ENCODE measurements around the gene CLASP1.
"Not testable (repeated sequence)": the region's sequence is repeated elsewhere in the genome, so short reads cannot be mapped to it uniquely, and the experiment has no call there.

Gene CLASP1

GRCh38 chr2:121576263-121576662 lies 73.0 kb downstream of the CLASP1 start:
- no peak for DNase-seq

DNA sequence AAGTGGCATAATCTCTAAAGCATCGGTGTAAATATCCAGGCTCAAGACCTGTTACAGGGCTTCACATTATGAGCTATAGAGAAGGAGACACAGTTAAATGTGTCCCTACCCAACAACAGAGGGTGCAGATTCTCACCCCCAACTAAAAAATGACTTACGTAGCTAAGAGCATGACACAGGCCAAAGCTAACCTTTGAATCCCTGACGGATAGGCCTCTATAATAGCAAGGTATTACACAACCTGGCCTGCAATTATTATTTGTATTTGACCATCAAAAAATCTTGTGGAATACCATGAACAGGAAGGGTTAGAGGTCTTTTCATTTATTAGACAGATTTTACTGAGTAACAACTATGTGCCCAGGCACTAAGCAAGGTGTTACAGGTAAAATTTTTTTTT lies 73.5 kb downstream of the CLASP1 start:
- DNase-seq = no peak

DNA sequence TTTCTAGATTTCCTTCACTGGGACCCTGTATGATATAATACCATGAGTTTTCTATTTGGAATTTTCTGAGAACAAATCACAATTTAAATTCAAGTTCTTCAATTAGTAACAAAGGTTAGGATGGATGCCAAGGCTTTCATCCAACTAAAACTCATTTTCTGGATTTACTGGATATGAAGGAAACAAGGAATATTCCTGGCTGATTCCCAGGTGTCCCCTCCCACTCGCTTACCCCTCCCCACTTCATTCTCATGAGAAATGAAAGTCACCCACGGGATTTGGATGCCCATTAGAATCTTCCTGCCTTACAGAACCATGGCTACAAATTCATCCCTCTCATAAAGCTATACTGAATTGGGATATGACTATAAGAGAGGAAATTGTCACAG lies 78.6 kb downstream of the CLASP1 start:
- no peak for DNase-seq

DNA sequence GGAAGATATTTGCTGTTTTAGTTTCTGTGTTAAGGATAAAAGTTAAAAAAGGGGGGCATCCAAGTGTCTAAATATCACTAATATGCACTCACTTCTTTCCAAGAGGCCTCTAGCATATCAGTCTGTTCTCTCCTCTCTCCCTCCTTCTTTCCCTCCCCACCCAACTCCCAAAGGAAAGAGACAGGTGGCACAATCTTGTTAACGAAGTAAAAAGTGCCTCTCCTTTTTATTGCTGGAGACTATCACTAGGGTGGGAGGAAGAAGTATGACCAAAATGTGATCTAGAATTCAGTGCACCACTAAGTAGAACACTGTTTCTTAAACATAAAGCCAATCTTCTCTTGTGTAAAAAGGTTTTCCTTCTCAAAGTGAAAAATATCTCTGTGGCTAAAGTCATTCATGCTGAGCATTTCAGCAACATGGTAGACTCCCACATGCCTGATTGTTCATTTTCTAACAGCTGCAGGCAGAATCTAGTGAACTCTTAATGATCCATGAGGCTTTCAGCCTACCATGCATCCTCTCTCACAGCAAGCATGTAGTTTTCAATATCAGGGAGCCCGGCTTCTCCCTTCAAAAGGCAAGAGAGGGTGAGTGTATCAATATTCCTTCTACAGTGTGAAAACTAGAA lies 79.1 kb downstream of the CLASP1 start:
- no peak for DNase-seq

DNA sequence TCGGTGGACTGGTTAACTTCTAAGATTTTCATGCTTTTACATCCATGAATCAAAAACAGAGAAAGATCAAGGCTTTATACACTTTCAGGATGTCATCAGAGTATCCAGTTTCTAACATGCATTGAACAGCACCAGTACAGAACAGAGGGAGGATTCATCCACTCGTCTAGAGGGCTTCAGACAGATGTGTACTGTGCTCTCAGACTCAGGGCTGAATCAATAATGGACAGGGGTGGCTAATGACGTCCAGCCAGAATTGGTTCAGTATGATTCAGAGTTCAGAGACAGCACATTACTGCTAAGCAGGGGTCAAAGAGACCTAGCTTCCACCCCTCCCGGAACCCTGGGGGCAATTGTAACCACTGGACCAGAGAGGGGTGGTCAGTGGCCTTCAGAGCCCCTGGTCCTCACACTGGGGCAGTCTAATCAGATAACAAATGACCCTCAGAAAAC lies 81.3 kb downstream of the CLASP1 start:
- DNase-seq = no peak

DNA sequence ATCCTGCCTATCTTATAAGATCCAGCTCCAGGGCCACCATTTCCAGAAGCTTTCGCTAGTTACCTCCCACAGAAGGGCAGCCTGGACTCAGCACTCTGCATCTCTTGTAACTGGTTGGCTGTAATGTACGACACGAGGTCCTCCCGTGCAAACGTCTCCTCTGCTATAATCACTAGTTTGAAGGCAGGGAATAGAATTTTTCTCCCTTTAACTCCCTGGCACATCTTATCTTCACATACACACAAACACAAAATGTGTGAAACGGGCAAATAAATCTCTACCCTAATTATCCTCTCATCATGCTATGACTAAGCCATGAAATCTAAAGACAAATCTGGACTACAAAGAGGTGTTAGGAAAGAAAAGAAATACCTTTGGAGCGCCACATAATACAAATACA lies 81.8 kb downstream of the CLASP1 start:
- DNase-seq = no peak

GRCh38 chr2:121565389-121566250 lies 83.6 kb downstream of the CLASP1 start:
- DNase-seq = no peak

- DNase-seq = no peak
Observed at GRCh38 chr2:121564905-121565304, 84.4 kb downstream of the CLASP1 start.

DNA sequence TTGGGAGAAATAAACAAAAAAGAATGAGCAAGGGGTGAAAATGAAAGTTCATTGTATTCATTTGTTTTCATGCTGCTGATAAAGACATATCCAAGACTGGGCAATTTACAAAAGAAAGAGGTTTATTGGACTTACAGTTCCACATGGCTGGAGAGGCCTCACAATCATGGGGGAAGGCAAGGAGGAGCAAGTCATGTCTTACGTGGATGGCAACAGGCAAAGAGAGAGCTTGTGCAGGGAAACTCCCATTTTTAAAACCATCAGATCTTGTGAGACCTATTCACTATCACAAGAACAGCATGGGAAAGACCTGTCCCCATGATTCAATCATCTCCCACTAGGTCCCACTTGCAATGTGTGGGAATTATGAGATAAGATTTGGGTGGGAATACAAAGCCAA lies 85.5 kb downstream of the CLASP1 start:
- not testable (repeated sequence) for DNase-seq

- DNase-seq = no peak
Observed at GRCh38 chr2:121562269-121563176, 86.7 kb downstream of the CLASP1 start.

DNA sequence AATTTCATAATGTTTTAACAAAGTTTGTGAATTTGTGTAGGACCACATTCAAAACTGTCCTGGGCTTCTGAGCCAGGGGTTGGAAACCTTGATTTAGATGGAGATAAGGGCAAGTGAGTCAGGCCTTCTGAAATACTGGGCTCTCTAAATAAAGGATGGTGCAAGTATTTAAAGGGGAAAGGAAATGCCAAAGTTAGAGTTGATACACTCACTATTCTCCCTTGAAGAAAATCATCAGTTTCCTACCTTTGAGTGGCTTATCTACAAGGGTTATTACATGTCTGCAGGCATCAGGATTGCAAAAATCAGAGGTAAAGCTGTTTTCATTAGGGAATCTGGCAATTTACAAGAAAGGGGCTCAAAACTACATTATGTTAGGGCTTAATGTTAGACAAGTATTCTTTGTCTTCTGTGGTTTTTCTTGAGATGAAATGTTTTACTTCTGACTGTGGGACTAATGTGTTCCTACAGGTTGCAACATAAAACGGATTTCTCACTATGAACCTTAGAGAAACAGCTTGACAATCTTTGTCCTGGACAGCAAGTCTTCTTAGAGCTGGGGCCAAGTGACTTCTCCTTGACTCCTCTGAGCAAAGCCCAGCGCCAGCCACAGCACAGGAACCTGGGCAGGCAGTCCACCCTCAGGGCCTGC lies 87.5 kb downstream of the CLASP1 start:
- DNase-seq = no peak

DNA sequence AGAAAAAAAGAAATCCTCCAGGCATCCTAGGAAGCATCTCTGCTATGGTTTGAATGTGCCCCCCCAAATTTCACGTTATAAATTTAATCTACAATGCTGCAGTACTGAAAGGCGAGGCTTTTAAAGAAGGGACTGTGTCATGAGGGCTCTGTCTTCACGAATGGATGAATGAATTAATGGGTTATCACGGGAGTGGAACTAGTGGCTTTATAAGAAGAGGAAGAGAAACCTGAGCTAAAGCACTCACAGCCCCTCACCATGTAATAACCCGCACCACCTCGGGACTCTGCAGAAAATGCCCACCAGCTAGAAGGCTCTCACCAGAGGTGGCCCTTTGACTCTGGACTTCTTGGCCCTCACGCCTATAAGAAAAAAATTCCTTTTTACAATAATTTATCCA lies 90.9 kb downstream of the CLASP1 start:
- no peak for DNase-seq

DNA sequence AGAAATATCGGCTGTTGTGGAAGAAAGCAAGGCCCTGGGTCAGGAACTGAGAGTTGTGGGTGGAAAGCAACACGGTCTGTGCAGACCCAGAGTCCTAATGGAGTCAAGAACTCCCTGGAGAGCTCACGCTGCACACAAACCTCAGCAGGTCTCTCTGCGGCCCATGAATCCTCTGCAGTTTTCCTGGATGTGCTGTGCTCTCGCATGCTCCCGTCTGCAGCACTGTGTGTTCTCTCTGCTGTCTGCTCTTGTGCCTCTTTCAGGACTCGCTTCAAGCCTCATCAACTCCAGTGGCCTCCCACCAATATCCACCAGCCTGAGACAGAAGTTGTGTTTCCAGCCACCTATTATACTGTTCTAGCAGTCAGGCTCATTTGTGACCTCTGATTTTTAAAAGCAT lies 94.3 kb downstream of the CLASP1 start:
- DNase-seq = no peak

DNA sequence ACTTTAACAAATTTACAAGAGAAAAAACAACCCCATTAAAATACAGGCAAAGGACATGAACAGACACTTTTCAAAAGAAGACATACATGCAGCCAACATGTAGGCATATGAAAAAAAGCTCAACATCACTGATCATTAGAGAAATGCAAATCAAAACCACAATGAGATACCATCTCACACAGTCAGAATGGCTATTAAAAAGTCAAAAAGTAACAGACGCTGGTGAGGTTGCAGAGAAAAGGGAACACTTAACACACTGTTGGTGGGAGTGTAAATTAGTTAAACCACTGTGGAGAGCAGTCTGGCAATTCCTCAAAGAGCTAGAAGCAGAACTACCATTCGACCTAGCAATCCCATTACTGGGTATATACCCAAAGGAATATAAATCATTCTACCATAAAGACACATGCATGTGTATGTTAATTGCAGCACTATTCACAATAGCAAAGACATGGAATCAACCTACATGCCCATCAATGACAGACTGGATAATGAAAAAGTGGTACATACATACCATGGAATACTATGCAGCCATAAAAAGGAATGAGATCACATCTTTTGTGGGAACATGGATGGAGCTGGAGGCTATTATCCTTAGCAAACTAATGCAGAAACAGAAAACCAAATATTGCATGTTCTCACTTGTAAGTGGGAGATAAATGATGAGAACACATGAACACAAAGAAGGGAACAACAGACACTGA lies 96.6 kb downstream of the CLASP1 start:
- DNase-seq = not testable (repeated sequence)

DNA sequence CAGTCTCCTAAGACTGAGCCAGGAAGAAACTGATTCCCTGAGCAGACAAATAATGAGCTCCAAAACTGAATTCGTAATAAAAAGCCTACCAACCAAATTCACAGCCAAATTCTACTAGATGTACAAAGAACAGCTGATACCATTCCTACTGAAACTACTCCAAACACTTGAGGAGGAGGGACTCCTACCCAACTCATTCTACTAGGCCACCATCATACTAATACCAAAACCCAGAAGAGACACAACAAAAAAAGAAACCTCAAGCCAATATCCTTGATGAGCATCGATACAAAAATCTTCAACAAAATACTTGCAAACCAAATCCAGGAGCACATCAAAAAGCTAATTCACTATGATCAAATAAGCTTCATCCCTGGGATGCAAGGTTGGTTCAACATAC lies 98.6 kb downstream of the CLASP1 start:
- DNase-seq = no peak

DNA sequence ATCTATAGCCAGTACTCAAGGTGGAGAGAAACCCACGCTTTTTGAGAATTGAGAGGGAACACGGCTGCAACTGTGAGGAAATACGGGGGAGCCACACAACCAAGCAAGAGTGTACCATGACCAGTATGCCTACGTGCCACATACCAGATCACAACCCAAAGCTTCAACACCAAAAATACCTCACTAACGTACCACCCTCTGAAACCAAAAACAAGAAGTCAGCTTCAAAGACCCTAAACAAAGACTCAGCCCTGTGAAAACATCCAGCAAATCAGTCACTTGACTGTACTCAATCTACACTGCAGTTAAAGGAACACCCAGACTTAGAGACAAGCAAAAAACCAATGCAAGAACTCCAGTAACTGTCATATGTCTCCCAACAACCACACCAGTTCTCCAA lies 101.6 kb downstream of the CLASP1 start:
- DNase-seq = no peak

DNA sequence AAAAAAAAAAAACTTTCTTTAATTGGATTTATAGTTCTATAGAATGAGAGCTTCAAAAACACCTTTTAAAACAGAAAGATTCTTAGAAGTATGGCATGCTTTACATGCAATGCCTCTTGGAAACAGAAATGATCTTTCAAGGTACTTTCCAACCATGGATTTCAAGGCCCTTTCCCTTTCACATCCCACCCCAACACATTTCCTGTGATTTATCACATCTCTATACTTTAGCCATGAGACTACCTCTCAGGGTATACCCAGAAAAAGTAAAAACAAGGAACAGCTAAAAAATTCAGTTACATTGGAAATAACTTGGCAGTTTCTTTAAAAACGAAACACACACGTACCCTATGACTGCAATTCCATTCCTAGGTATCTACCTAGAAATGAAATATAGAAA lies 103.3 kb downstream of the CLASP1 start:
- DNase-seq = no peak

DNA sequence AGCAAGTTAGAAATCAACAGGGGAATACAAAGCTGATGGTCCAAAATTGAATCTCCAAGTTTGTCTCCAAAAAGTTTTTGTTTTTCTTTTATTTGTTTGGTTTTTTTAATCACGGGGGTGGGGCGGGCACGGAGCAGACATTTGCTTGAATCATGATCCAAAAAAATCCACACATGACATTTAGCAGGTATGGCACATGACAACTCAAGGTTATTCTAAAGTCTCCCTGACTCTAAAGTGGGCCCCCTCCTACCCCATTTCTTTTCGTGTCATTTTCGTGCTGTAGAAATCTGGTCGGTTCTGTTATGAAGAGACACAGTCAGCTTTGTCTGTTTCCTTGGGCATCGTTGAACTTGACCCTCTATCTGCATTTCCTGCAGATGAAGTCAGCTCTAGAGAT lies 104.0 kb downstream of the CLASP1 start:
- DNase-seq = no peak

DNA sequence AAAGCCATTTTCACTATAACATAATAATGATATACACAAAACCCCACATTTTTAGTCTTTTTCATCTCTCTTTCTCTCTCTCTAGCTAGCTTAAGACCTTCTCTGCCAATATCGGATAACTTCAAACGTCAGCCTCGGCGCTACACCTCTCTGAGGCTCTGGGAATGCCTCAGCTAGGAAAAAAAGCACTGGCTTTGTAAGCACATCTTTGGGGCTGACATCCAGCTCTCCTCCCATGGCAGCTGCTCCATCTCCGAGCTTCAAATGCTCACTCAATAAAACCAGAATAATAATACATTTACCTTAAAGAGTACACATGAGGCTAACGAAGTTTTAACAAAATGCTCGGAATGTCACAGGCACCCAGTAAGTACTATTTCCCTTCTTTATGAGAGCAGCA lies 107.8 kb downstream of the CLASP1 start:
- DNase-seq = no peak

DNA sequence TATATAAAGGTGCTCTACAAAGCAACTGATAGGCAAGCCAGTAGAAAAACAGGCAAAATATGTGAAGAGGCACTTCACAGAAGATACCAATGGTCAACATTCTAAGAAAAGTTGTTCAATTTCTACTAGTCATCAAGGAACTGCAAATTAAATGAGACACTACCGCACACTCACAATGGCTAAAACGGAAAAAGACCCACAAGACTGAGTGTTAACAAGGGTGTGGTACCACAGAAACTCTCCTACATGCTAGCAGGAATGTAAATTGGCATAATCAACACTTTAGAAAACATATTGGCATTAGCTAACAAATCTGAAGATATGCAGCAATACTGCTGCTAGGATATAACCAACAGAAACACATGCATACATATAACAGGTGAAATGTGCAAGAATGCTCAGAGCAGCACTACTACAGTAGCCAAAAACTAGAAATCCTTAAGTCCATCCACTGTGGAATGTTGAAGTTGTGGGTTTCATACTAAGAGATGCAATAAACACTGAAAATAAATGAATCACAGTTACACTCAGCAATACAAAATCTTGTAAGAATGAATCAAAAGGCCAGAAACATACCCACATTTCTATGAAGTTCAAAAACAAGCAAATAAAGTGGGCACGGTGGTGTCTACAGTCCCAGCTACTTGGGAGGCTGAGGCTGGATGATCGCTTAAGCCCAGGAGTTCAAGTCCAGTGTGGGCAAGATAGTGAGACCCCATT lies 109.4 kb downstream of the CLASP1 start:
- DNase-seq = no peak

- DNase-seq = no peak
Observed at GRCh38 chr2:121536850-121537557, 112.3 kb downstream of the CLASP1 start.
